MM.1S (cell line): ENCODE data around the gene KIFAP3.

Experiments
- CTCF ChIP-seq: fragments of 300-600 bp; sonication (generic); IDR thresholded peaks from 2 replicates; pipeline ENCODE4 v1.5.1; 2016; ENCODE audit warnings: antibody characterized with exemption, low read length, mixed read lengths
- EZH2phosphoT487 ChIP-seq: fragments of 300-600 bp; sonication (generic); IDR thresholded peaks from 2 replicates; pipeline ENCODE4 v1.6.1; 2018; ENCODE audit warnings: antibody characterized with exemption, low read length

- TF ChIP-seq CTCF, result no peak
- TF ChIP-seq EZH2phosphoT487, result no peak
These were observed 11.2 kb downstream of the KIFAP3 start for GRCh38 chr1:170063109-170063826.
